Thyroid gland (tissue), 4 donors: ENCODE data around the gene SCLY. TPM values are rescaled to one million over a fixed set of nuclear protein-coding genes. Genes with fewer than 3 reads are reported as not detected.

ENCODE experiments used
- DNase-seq, 2 donors: peaks; one replicate each; pipeline ENCODE4 v3.0.0-alpha.2; 2019
- H3K27ac ChIP-seq, 3 donors: fragments of 200-600 bp; sonication (generic); 1 replicate in 2 of 3; 2 replicates in 1 of 3; pipeline ENCODE4 v1.5.1; 2016 to 2019; ENCODE audit warnings: mild to moderate bottlenecking in 1 of 3, moderate library complexity in 1 of 3
- H3K27me3 ChIP-seq: fragments of 200-600 bp; sonication (generic); one replicate; pipeline ENCODE4 v1.5.1; 2019
- H3K36me3 ChIP-seq, 2 donors: fragments of 200-600 bp; sonication (generic); one replicate each; pipeline ENCODE4 v1.5.1; 2016 to 2019
- H3K4me1 ChIP-seq, 2 donors: fragments of 200-600 bp; sonication (generic); one replicate each; pipeline ENCODE4 v1.5.1; 2017 to 2019
- H3K4me3 ChIP-seq, 3 donors: fragments of 200-600 bp; sonication (generic); replicated peaks in 1 of 3; 1 replicate in 2 of 3; 2 replicates in 1 of 3; pipeline ENCODE4 v1.5.1; 2016; ENCODE audit warnings: mild to moderate bottlenecking in 1 of 3
- H3K9me3 ChIP-seq: fragments of 200-600 bp; sonication (generic); one replicate; pipeline ENCODE4 v1.5.1; 2017
- CTCF ChIP-seq, 6 experiments: fragments of 200-600 bp in 3 of 6; fragments of 450-650 bp in 3 of 6; sonication (generic) in 3 of 6; IDR thresholded peaks; one replicate each; pipeline ENCODE4 v1.5.1; 2016 to 2019; ENCODE audit warnings: antibody characterized with exemption in 6 of 6, mild to moderate bottlenecking in 2 of 6, inconsistent platforms in 1 of 6, moderate library complexity in 1 of 6
- POLR2A ChIP-seq, 2 donors: fragments of 450-650 bp; IDR thresholded peaks; one replicate each; pipeline ENCODE4 v1.6.1; 2017; ENCODE audit warnings: antibody characterized with exemption in 2 of 2, mild to moderate bottlenecking in 2 of 2, moderate library complexity in 1 of 2
- WGBS, 2 donors: methylation state at CpG; one replicate each; pipeline ENCODE4 v1.1.5; 2017; 5-methylcytosine and 5-hydroxymethylcytosine counted together
- intact Hi-C: fragments of 100-400 bp; cut with DNase I; formaldehyde crosslinking; loops from one replicate; pipeline ENCODE4 v1.15.1; 2023
- total RNA-seq, 4 donors: library from RNA; depleted of rRNA; stranded (reverse); fragments of >200 nt; gene quantifications; one replicate each; pipeline ENCODE4 v1.2.3, GENCODE V29; 2016

Gene SCLY
- total RNA-seq, 4 donors from 2014 or later, result 21.8 to 48.2 (median 31.0) TPM

GRCh38 chr2:238106339-238106697, 45.5 kb downstream of the SCLY start:
- Histone ChIP-seq H3K27ac (no peak overlapping the region), H3K36me3 (no peaks in the 10 kb centered on the region), H3K27me3 (no peaks in the 10 kb centered on the region), H3K4me1 (peaks cover 0 to 11% of the 10 kb centered on the region in 2 donors), H3K4me3 (no peak overlapping the region), H3K9me3 (no peaks in the 10 kb centered on the region)
- DNase-seq, result no peak
- intact Hi-C loops, result no loop called here
- WGBS, 2 donors, result 81 to 86% methylated on average over 8 to 13 of the region's 13 CpGs
- no peak for TF ChIP-seq POLR2A (IDR thresholded peaks at IDR 0.05)
- TF ChIP-seq CTCF (IDR thresholded peaks at IDR 0.05), result no peak

DNA sequence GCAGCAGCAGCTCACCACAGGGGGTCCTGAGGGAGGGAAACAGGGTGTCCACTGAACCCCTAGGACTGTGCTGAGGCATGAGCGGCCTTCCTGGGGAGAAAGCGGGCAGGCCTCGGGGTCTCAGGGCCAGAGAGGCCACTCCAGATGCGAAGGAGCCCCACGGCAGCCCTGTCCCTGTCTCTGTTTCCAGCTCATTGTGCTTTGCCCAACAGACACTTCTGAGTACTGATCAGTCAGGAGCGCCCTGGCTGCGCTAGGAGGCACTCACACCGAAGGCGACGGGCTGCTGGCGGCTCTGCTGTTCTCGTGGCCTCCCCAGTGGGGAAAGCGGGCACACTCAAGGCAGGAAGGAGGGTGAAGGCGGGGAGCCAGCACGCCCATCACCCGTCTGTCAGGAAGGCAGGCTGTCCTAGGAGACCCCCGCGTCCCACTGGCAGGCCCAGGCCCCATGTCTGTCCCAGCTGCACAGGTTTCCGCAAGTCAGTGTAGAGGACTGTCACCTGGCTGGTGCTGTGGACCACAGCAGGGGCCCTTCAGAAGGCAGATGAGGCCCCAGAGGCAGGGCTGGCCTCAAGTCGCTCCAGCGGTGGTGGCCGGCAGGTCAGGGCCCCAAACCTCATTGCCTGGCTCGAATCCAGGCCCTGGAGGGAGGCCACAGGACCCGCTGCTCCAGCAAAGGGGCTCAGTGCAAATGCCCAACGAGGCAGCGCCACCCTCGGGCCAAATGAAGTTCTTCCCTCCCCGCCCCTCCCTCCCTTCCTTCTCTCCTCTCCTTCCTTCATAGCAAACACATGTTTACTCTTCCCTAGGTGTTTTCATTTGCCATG, 46.1 kb downstream of the SCLY start:
- Histone ChIP-seq H3K9me3 (no peaks in the 10 kb centered on the region), H3K36me3 (no peaks in the 10 kb centered on the region), H3K27ac (no peak overlapping the region), H3K27me3 (no peaks in the 10 kb centered on the region), H3K4me1 (peaks cover 0 to 10% of the 10 kb centered on the region in 2 donors), H3K4me3 (no peak overlapping the region)
- intact Hi-C loops, result no loop called here
- TF ChIP-seq POLR2A (IDR thresholded peaks at IDR 0.05) (no peak), CTCF (IDR thresholded peaks at IDR 0.05) (peak in 1 of 6 experiments; percentile 8)
- 70 to 84% methylated on average over 13 to 25 of the region's 28 CpGs for WGBS, 2 donors
- DNase-seq, result no peak

GRCh38 chr2:238107525-238108422, 47.0 kb downstream of the SCLY start:
- peak in 1 of 2 donors; percentile 0 for DNase-seq
- intact Hi-C loops, result no loop called here

GRCh38 chr2:238108423-238109183, 47.8 kb downstream of the SCLY start:
- H3K36me3 ChIP-seq, result no peaks in the 10 kb centered on the region
- 54 to 63% methylated on average over 14 to 19 of the region's 19 CpGs for WGBS, 2 donors
- H3K4me3 ChIP-seq, result no peak overlapping the region
- H3K4me1 ChIP-seq, result peaks cover 0 to 8% of the 10 kb centered on the region in 2 donors
- intact Hi-C loops, result no loop called here
- H3K27me3 ChIP-seq, result no peaks in the 10 kb centered on the region
- H3K27ac ChIP-seq, result peak overlapping the region in 1 of 3 donors; percentile 10
- H3K9me3 ChIP-seq, result no peaks in the 10 kb centered on the region
- TF ChIP-seq CTCF (IDR thresholded peaks at IDR 0.05), result no peak
- peak; percentile 64 to 72 for DNase-seq

More at GRCh38 chr2:238107525-238108422, 47.0 kb downstream of the SCLY start:
- TF ChIP-seq CTCF (IDR thresholded peaks at IDR 0.05), result no peak
- TF ChIP-seq POLR2A (IDR thresholded peaks at IDR 0.05), result no peak
- Histone ChIP-seq H3K4me1 (peaks cover 0 to 8% of the 10 kb centered on the region in 2 donors), H3K36me3 (no peaks in the 10 kb centered on the region), H3K27me3 (no peaks in the 10 kb centered on the region), H3K4me3 (no peak overlapping the region), H3K9me3 (no peaks in the 10 kb centered on the region), H3K27ac (no peak overlapping the region)
- WGBS, 2 donors, result 85 to 93% methylated on average over 28 of the region's 28 CpGs
